ENCODE measurements around the gene PALLD.

DNA sequence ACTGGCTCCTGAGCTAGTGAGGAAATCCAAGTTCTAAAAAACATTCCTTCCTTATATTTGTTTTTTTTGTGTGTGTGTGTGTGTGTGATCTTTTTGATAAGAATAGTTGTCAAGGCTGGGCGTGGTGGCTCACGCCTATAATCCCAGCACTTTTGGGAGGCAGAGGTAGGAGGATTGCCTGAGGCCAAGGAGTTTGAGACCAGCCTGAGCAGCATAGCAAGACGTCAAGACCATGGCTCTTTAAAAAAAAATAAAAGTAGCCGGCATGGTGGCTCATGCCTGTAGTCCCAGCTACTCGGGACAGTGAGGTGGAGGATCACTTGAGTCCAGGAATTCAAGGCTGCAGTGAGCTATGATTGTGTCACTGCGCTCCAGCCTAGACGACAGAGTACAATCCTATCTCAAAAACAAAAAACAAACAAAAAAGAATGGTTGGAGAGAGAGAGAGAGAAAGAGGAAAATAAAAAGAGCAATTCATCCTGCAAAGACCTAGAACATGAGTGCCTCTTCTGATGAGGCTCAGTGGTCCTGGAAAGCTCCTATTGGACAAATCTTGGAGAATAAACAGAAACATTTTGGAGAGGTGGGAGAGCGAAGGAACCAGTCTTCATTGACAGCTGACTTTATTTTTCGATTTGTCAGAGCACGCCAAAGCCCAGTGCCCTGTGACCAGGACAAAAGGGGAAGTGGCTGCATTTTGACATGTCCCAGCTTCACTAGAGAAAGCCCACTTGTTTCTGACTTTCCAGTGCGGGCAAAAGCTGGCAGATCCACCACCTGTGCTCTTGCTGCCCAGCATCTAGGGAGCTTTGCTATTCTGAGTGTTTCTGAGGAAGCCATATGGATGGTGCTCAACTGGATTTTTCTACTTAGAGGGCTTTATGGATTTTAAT, 244.7 kb downstream of the PALLD start:
- TF ChIP-seq, protein P1, sequence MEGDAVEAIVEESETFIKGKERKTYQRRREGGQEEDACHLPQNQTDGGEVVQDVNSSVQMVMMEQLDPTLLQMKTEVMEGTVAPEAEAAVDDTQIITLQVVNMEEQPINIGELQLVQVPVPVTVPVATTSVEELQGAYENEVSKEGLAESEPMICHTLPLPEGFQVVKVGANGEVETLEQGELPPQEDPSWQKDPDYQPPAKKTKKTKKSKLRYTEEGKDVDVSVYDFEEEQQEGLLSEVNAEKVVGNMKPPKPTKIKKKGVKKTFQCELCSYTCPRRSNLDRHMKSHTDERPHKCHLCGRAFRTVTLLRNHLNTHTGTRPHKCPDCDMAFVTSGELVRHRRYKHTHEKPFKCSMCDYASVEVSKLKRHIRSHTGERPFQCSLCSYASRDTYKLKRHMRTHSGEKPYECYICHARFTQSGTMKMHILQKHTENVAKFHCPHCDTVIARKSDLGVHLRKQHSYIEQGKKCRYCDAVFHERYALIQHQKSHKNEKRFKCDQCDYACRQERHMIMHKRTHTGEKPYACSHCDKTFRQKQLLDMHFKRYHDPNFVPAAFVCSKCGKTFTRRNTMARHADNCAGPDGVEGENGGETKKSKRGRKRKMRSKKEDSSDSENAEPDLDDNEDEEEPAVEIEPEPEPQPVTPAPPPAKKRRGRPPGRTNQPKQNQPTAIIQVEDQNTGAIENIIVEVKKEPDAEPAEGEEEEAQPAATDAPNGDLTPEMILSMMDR (IDR thresholded peaks at IDR 0.05) = no peak
- TF ChIP-seq EP300 (IDR thresholded peaks at IDR 0.05) = no peak
- no peak for TF ChIP-seq POLR2A (IDR thresholded peaks at IDR 0.05)
